Measurements from ENCODE around the gene CAND1. TPM values are rescaled to one million over a fixed set of nuclear protein-coding genes. Genes with fewer than 3 reads are reported as not detected.
A peak's percentile ranks its signal among the peaks of the same experiment; 100 is the strongest.

Gene CAND1
- total RNA-seq (100 to 1,000 TPM in 5 of 9 donors, 10 to 100 TPM in 4; 39.4 to 165 (median 126) TPM), polyA plus RNA-seq (10 to 100 TPM; 13.3 to 80.5 (median 16.2) TPM)
- long read RNA-seq, donor 1, full-length matches to known transcripts = 16 of 43 reads
- long read RNA-seq, donor 1, partial matches to known transcripts = 27 of 43 reads
- long read RNA-seq, donor 1, other reads (novel, unspliced or antisense) = 0 of 43 reads
- long read RNA-seq, donor 2, full-length matches to known transcripts = 7 of 20 reads
- long read RNA-seq, donor 2, partial matches to known transcripts = 13 of 20 reads
- long read RNA-seq, donor 2, other reads (novel, unspliced or antisense) = 0 of 20 reads
- long read RNA-seq, donor 3, full-length matches to known transcripts = 15 of 23 reads
- long read RNA-seq, donor 3, partial matches to known transcripts = 8 of 23 reads
- long read RNA-seq, donor 3, other reads (novel, unspliced or antisense) = 0 of 23 reads
- long read RNA-seq, donor 4, full-length matches to known transcripts = 8 of 17 reads
- long read RNA-seq, donor 4, partial matches to known transcripts = 8 of 17 reads
- long read RNA-seq, donor 4, other reads (novel, unspliced or antisense) = 1 of 17 reads
- long read RNA-seq, donor 5, full-length matches to known transcripts = 138 of 159 reads
- long read RNA-seq, donor 5, partial matches to known transcripts = 10 of 159 reads
- long read RNA-seq, donor 5, other reads (novel, unspliced or antisense) = 11 of 159 reads
- long read RNA-seq, donor 6, full-length matches to known transcripts = 4 of 8 reads
- long read RNA-seq, donor 6, partial matches to known transcripts = 2 of 8 reads
- long read RNA-seq, donor 6, other reads (novel, unspliced or antisense) = 2 of 8 reads
- long read RNA-seq, donor 7, full-length matches to known transcripts = 4 of 19 reads
- long read RNA-seq, donor 7, partial matches to known transcripts = 15 of 19 reads
- long read RNA-seq, donor 7, other reads (novel, unspliced or antisense) = 0 of 19 reads
- long read RNA-seq, donor 8, full-length matches to known transcripts = 26 of 78 reads
- long read RNA-seq, donor 8, partial matches to known transcripts = 52 of 78 reads
- long read RNA-seq, donor 8, other reads (novel, unspliced or antisense) = 0 of 78 reads
- long read RNA-seq, donor 9, full-length matches to known transcripts = 16 of 33 reads
- long read RNA-seq, donor 9, partial matches to known transcripts = 17 of 33 reads
- long read RNA-seq, donor 9, other reads (novel, unspliced or antisense) = 0 of 33 reads
- long read RNA-seq, donor 10, full-length matches to known transcripts = 5 of 23 reads
- long read RNA-seq, donor 10, partial matches to known transcripts = 18 of 23 reads
- long read RNA-seq, donor 10, other reads (novel, unspliced or antisense) = 0 of 23 reads

- H3K36me3 ChIP-seq (replicated peaks in 1 of 2) = no peaks in the 10 kb centered on the region
- 0% methylated on average over 28 to 61 of the region's 61 CpGs for WGBS, 4 donors
- peak within 1 kb of the TSS; percentile 89 to 99 (median 93) for H3K27ac ChIP-seq
- H3K4me1 ChIP-seq (replicated peaks in 1 of 2) = peaks cover 11 to 41% of the 10 kb centered on the region in 2 donors
- peak within 1 kb of the TSS; percentile 58 to 95 (median 92) for H3K4me3 ChIP-seq
- H3K27me3 ChIP-seq = no peaks in the 10 kb centered on the region
- intact Hi-C loops (cut with DNase I) = no loop called here
- peak; percentile 98 to 99 (median 98) for DNase-seq
- TF ChIP-seq CTCF (IDR thresholded peaks at IDR 0.05) (no peak), POLR2A (IDR thresholded peaks at IDR 0.05) (peak; percentile 82 to 92)
- H3K9me3 ChIP-seq (replicated peaks in 1 of 3) = no peaks in the 10 kb centered on the region
Measured at GRCh38 chr12:67268896-67269632, at the start of gene CAND1. CAND1 (plus strand) TSS chr12:67269358; CDS start chr12:67269718, 360 bp downstream.

- 30 to 49% (median 42%) methylated on average over 4 of the region's 4 CpGs for WGBS, 4 donors
- H3K27ac ChIP-seq = no peak overlapping the region
- H3K36me3 ChIP-seq (replicated peaks in 1 of 2) = no peaks in the 10 kb centered on the region
- TF ChIP-seq CTCF (IDR thresholded peaks at IDR 0.05) (peak; percentile 5 to 55 (median 42)), POLR2A (IDR thresholded peaks at IDR 0.05) (no peak)
- no peak overlapping the region for H3K4me3 ChIP-seq
- H3K4me1 ChIP-seq (replicated peaks in 1 of 2) = no peaks in the 10 kb centered on the region
- no peaks in the 10 kb centered on the region for H3K9me3 ChIP-seq (replicated peaks in 1 of 3)
- H3K27me3 ChIP-seq = no peaks in the 10 kb centered on the region
- peak; percentile 15 to 69 (median 37) for DNase-seq
- intact Hi-C loops (cut with DNase I) = loop anchor here in 1 of 2 donors (5.0 kb wide), 2 partner anchors 58 to 203 kb away; no protein-coding TSS in a partner anchor
Measured at GRCh38 chr12:67220065-67220464, 49.1 kb upstream of the CAND1 start.

DNA sequence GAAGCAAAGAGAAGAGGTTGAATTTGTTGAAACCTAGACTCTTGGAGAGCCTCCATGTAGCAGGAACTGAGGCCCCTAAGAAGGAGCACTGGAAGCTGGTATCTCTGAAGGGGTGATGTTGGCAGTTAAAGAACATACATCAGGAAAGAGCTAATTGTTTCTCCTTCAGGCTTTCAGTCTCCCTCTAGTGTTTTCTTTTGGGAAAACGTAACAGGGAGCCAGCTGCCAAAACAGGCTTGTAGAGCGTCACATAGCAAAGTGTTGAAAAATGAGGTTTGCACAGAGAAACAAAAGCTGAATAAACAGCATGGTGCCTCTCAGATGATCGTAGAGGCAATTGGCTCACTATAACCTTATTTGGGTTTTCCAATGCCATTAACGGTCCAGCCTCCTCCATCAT is 46.9 kb upstream of the CAND1 start:
- TF ChIP-seq CTCF (IDR thresholded peaks at IDR 0.05) = peak in 5 of 6 experiments; percentile 18 to 44 (median 28)
- TF ChIP-seq POLR2A (IDR thresholded peaks at IDR 0.05) = no peak
- H3K36me3 ChIP-seq (replicated peaks in 1 of 2) = no peaks in the 10 kb centered on the region

More for the DNA sequence above, 46.9 kb upstream of the CAND1 start:
- WGBS, 4 donors = 24 to 39% (median 35%) methylated on average over 4 of the region's 4 CpGs
- H3K27ac ChIP-seq = no peak overlapping the region
- no peaks in the 10 kb centered on the region for H3K27me3 ChIP-seq
- no peak overlapping the region for H3K4me3 ChIP-seq
- no peaks in the 10 kb centered on the region for H3K9me3 ChIP-seq (replicated peaks in 1 of 3)
- intact Hi-C loops (cut with DNase I) = loop anchor here in 1 of 2 donors (5.0 kb wide), 2 partner anchors 60 to 205 kb away; no protein-coding TSS in a partner anchor
- DNase-seq = peak in 1 of 7 donors; percentile 8
- no peaks in the 10 kb centered on the region for H3K4me1 ChIP-seq (replicated peaks in 1 of 2)
